ENCODE measurements around the gene TSC2.

Gene TSC2

GRCh38 chr16:2025251-2025650, 22.5 kb upstream of the TSC2 start:
- Histone ChIP-seq H3K27me3 (ENCODE audit: control insufficient read depth in 1 of 2, insufficient read depth in 2 of 2, low read length in 2 of 2) (peaks cover 4 to 12% of the 10 kb centered on the region in 2 donors), H3K27ac (ENCODE audit: low read length) (no peak overlapping the region), H3K36me3 (ENCODE audit: control insufficient read depth in 2 of 2, insufficient read depth in 2 of 2, low read length in 2 of 2) (peaks cover 0 to 4% of the 10 kb centered on the region in 2 donors), H3K4me1 (ENCODE audit: control insufficient read depth, insufficient read depth, low read length) (peaks cover 53% of the 10 kb centered on the region), H3K9me3 (ENCODE audit: control insufficient read depth in 2 of 2, low read length in 2 of 2) (no peaks in the 10 kb centered on the region), H3K9ac (ENCODE audit: low read length in 2 of 2) (no peak overlapping the region), H3K4me3 (ENCODE audit: low read length in 2 of 2) (no peak overlapping the region)

GRCh38 chr16:2025878-2026460, 21.8 kb upstream of the TSC2 start:
- H3K36me3 ChIP-seq (ENCODE audit: control insufficient read depth in 2 of 2, insufficient read depth in 2 of 2, low read length in 2 of 2) = peaks cover 0 to 4% of the 10 kb centered on the region in 2 donors
- H3K9ac ChIP-seq (ENCODE audit: low read length in 2 of 2) = peak overlapping the region; percentile 39 to 60
- H3K27me3 ChIP-seq (ENCODE audit: control insufficient read depth in 1 of 2, insufficient read depth in 2 of 2, low read length in 2 of 2) = peaks cover 4 to 5% of the 10 kb centered on the region in 2 donors
- no peaks in the 10 kb centered on the region for H3K9me3 ChIP-seq (ENCODE audit: control insufficient read depth in 2 of 2, low read length in 2 of 2)
- H3K4me1 ChIP-seq (ENCODE audit: control insufficient read depth, insufficient read depth, low read length) = peaks cover 48% of the 10 kb centered on the region
- peak overlapping the region in 1 of 2 donors; percentile 65 for H3K4me3 ChIP-seq (ENCODE audit: low read length in 2 of 2)
- peak overlapping the region; percentile 31 for H3K27ac ChIP-seq (ENCODE audit: low read length)

GRCh38 chr16:2026461-2027023, 21.2 kb upstream of the TSC2 start, which contains the start of gene NHERF2:
NHERF2 (plus strand) TSS chr16:2026902; CDS start chr16:2027006, 104 bp downstream.
- Histone ChIP-seq H3K36me3 (ENCODE audit: control insufficient read depth in 2 of 2, insufficient read depth in 2 of 2, low read length in 2 of 2) (peaks cover 0 to 4% of the 10 kb centered on the region in 2 donors), H3K4me3 (ENCODE audit: low read length in 2 of 2) (peak within 1 kb of the TSS; percentile 67 to 77), H3K27ac (ENCODE audit: low read length) (peak within 1 kb of the TSS; percentile 31), H3K27me3 (ENCODE audit: control insufficient read depth in 1 of 2, insufficient read depth in 2 of 2, low read length in 2 of 2) (peaks cover 2 to 3% of the 10 kb centered on the region in 2 donors), H3K4me1 (ENCODE audit: control insufficient read depth, insufficient read depth, low read length) (peaks cover 48% of the 10 kb centered on the region), H3K9me3 (ENCODE audit: control insufficient read depth in 2 of 2, low read length in 2 of 2) (no peaks in the 10 kb centered on the region), H3K9ac (ENCODE audit: low read length in 2 of 2) (peak within 1 kb of the TSS; percentile 59 to 60)

- H3K9me3 ChIP-seq (ENCODE audit: control insufficient read depth in 2 of 2, low read length in 2 of 2) = no peaks in the 10 kb centered on the region
- H3K27me3 ChIP-seq (ENCODE audit: control insufficient read depth in 1 of 2, insufficient read depth in 2 of 2, low read length in 2 of 2) = no peaks in the 10 kb centered on the region
- peak overlapping the region; percentile 67 to 77 for H3K4me3 ChIP-seq (ENCODE audit: low read length in 2 of 2)
- peaks cover 0 to 4% of the 10 kb centered on the region in 2 donors for H3K36me3 ChIP-seq (ENCODE audit: control insufficient read depth in 2 of 2, insufficient read depth in 2 of 2, low read length in 2 of 2)
- H3K4me1 ChIP-seq (ENCODE audit: control insufficient read depth, insufficient read depth, low read length) = peaks cover 50% of the 10 kb centered on the region
- no peak overlapping the region for H3K27ac ChIP-seq (ENCODE audit: low read length)
- peak overlapping the region; percentile 36 to 59 for H3K9ac ChIP-seq (ENCODE audit: low read length in 2 of 2)
Measured at GRCh38 chr16:2027024-2028010, 20.5 kb upstream of the TSC2 start.

GRCh38 chr16:2028146-2028545, 19.6 kb upstream of the TSC2 start:
- peaks cover 51% of the 10 kb centered on the region for H3K4me1 ChIP-seq (ENCODE audit: control insufficient read depth, insufficient read depth, low read length)
- H3K9me3 ChIP-seq (ENCODE audit: control insufficient read depth in 2 of 2, low read length in 2 of 2) = no peaks in the 10 kb centered on the region
- peak overlapping the region; percentile 5 to 59 for H3K9ac ChIP-seq (ENCODE audit: low read length in 2 of 2)
- peak overlapping the region; percentile 67 to 77 for H3K4me3 ChIP-seq (ENCODE audit: low read length in 2 of 2)
- H3K27ac ChIP-seq (ENCODE audit: low read length) = no peak overlapping the region
- H3K27me3 ChIP-seq (ENCODE audit: control insufficient read depth in 1 of 2, insufficient read depth in 2 of 2, low read length in 2 of 2) = no peaks in the 10 kb centered on the region
- peaks cover 0 to 4% of the 10 kb centered on the region in 2 donors for H3K36me3 ChIP-seq (ENCODE audit: control insufficient read depth in 2 of 2, insufficient read depth in 2 of 2, low read length in 2 of 2)

GRCh38 chr16:2028620-2029220, 19.1 kb upstream of the TSC2 start:
- H3K27ac ChIP-seq (ENCODE audit: low read length) = no peak overlapping the region
- no peaks in the 10 kb centered on the region for H3K27me3 ChIP-seq (ENCODE audit: control insufficient read depth in 1 of 2, insufficient read depth in 2 of 2, low read length in 2 of 2)
- peaks cover 51% of the 10 kb centered on the region for H3K4me1 ChIP-seq (ENCODE audit: control insufficient read depth, insufficient read depth, low read length)
- H3K9ac ChIP-seq (ENCODE audit: low read length in 2 of 2) = no peak overlapping the region
- peaks cover 0 to 4% of the 10 kb centered on the region in 2 donors for H3K36me3 ChIP-seq (ENCODE audit: control insufficient read depth in 2 of 2, insufficient read depth in 2 of 2, low read length in 2 of 2)
- H3K9me3 ChIP-seq (ENCODE audit: control insufficient read depth in 2 of 2, low read length in 2 of 2) = no peaks in the 10 kb centered on the region
- peak overlapping the region in 1 of 2 donors; percentile 40 for H3K4me3 ChIP-seq (ENCODE audit: low read length in 2 of 2)

- H3K4me3 ChIP-seq (ENCODE audit: low read length in 2 of 2) = peak overlapping the region in 1 of 2 donors; percentile 40
- peaks cover 50% of the 10 kb centered on the region for H3K4me1 ChIP-seq (ENCODE audit: control insufficient read depth, insufficient read depth, low read length)
- no peaks in the 10 kb centered on the region for H3K9me3 ChIP-seq (ENCODE audit: control insufficient read depth in 2 of 2, low read length in 2 of 2)
- H3K27ac ChIP-seq (ENCODE audit: low read length) = no peak overlapping the region
- H3K27me3 ChIP-seq (ENCODE audit: control insufficient read depth in 1 of 2, insufficient read depth in 2 of 2, low read length in 2 of 2) = no peaks in the 10 kb centered on the region
- H3K9ac ChIP-seq (ENCODE audit: low read length in 2 of 2) = no peak overlapping the region
- H3K36me3 ChIP-seq (ENCODE audit: control insufficient read depth in 2 of 2, insufficient read depth in 2 of 2, low read length in 2 of 2) = peaks cover 0 to 4% of the 10 kb centered on the region in 2 donors
Measured at GRCh38 chr16:2029350-2029749, 18.4 kb upstream of the TSC2 start.

GRCh38 chr16:2030036-2030435, 17.7 kb upstream of the TSC2 start:
- H3K4me1 ChIP-seq (ENCODE audit: control insufficient read depth, insufficient read depth, low read length) = peaks cover 56% of the 10 kb centered on the region
- no peaks in the 10 kb centered on the region for H3K9me3 ChIP-seq (ENCODE audit: control insufficient read depth in 2 of 2, low read length in 2 of 2)
- H3K9ac ChIP-seq (ENCODE audit: low read length in 2 of 2) = no peak overlapping the region
- H3K4me3 ChIP-seq (ENCODE audit: low read length in 2 of 2) = peak overlapping the region in 1 of 2 donors; percentile 22
- H3K36me3 ChIP-seq (ENCODE audit: control insufficient read depth in 2 of 2, insufficient read depth in 2 of 2, low read length in 2 of 2) = peaks cover 0 to 4% of the 10 kb centered on the region in 2 donors
- no peaks in the 10 kb centered on the region for H3K27me3 ChIP-seq (ENCODE audit: control insufficient read depth in 1 of 2, insufficient read depth in 2 of 2, low read length in 2 of 2)
- no peak overlapping the region for H3K27ac ChIP-seq (ENCODE audit: low read length)

- H3K4me1 ChIP-seq (ENCODE audit: control insufficient read depth, insufficient read depth, low read length) = peaks cover 61% of the 10 kb centered on the region
Measured at GRCh38 chr16:2031081-2031577, 16.7 kb upstream of the TSC2 start.

More at GRCh38 chr16:2031081-2031577, 16.7 kb upstream of the TSC2 start:
- Histone ChIP-seq H3K27me3 (ENCODE audit: control insufficient read depth in 1 of 2, insufficient read depth in 2 of 2, low read length in 2 of 2) (no peaks in the 10 kb centered on the region), H3K9me3 (ENCODE audit: control insufficient read depth in 2 of 2, low read length in 2 of 2) (no peaks in the 10 kb centered on the region), H3K27ac (ENCODE audit: low read length) (no peak overlapping the region), H3K9ac (ENCODE audit: low read length in 2 of 2) (no peak overlapping the region), H3K36me3 (ENCODE audit: control insufficient read depth in 2 of 2, insufficient read depth in 2 of 2, low read length in 2 of 2) (peaks cover 0 to 4% of the 10 kb centered on the region in 2 donors), H3K4me3 (ENCODE audit: low read length in 2 of 2) (no peak overlapping the region)

Measured in stomach smooth muscle (tissue), 2 donors.